GM19468 (cell line): Measurements from ENCODE around the gene MRPS27.

Experiments used
- ATAC-seq: cut with Tn5 transposase; IDR thresholded peaks from one replicate; pipeline ENCODE4 v1.9.1; 2021; ENCODE audit warnings: mild to moderate bottlenecking, moderate library complexity, moderate number of reproducible peaks; ENCODE audit not compliant: unreplicated experiment; ENCODE audit errors: extremely low read depth

MRPS27 gene

GRCh38 chr5:72237879-72238278, 82.2 kb downstream of the MRPS27 start:
- ATAC-seq, result no peak

DNA sequence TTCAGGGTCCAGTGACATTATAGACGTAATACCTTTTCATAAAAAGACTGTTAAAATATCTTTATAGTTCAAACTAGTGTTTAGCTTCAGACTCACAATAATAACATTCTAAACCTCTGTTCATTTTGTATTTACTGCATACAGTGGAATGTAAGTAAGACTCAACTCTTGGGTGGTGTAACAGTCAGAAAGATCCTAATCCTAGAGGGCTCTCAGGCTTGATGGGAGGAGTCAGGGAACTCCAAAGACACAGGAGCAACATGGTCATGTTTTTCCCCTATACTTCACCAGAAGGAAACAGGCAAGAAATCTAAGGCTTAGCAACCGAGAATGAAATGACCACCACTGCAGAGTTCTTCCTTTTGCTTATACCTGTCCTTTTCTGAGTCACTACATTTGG, 82.6 kb downstream of the MRPS27 start:
- no peak for ATAC-seq

- ATAC-seq, result no peak
Measured at GRCh38 chr5:72235725-72236124, 84.3 kb downstream of the MRPS27 start.

DNA sequence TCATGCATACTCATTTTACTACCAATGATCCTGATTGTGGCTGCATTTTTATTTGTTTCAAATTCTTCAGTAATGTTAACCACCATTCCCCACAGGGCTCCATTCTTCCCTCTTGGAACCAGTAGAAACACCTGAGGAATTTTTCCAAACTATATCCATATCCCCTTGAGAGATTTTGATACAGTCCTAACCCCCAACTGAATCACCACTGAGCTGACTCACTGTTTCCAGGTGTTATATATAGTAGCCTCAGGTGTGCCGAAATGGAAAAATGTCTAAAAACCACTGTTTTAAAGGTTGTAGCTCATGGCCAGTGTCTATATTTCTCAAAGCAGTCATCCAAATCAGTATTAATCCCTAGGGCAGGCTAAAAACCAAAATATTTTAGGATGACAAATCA, 85.2 kb downstream of the MRPS27 start:
- no peak for ATAC-seq

DNA sequence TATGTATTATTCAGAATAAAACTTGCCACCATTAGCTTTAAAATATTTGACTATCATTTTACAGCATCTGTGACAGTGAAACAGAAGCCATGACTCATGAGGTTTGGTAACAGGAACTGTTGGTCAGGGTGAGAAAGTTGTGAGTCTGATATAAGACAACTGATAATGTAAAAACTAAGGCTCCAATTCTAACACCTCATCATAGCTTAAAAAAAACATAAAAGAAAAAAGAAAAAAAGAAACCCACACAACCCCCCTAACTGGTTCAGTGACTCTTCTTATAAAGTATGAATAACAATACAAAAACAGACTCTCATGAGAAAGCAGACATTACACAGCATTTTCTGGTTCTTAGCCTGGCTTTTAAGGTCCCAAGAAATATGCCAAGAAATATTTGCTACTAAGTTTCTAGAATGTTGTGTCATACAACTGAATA, 85.8 kb downstream of the MRPS27 start:
- no peak for ATAC-seq

GRCh38 chr5:72233835-72234234, 86.2 kb downstream of the MRPS27 start:
- ATAC-seq, result no peak

- ATAC-seq, result no peak
Measured at GRCh38 chr5:72232838-72233237, 87.2 kb downstream of the MRPS27 start.

- no peak for ATAC-seq
Measured at GRCh38 chr5:72231991-72232703, 87.9 kb downstream of the MRPS27 start.

DNA sequence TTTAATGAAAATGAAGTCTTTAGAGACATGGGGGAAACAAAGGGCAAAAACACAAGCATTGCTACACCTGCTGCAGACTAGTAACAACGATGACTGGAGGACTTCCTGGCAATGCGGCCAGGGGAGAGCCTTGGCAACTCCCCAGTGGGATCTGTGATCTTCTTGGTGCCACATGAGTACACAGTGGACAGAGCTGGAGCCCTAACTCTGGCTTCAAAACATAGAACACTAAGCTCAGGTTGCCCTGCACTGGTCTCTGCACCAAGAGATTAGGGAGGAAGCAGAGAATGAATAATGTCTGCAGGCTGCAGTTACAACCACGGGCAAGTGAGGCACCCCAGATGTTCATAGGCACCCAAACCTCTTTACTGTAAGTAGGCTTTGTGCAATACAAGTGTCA, 91.1 kb downstream of the MRPS27 start:
- no peak for ATAC-seq

DNA sequence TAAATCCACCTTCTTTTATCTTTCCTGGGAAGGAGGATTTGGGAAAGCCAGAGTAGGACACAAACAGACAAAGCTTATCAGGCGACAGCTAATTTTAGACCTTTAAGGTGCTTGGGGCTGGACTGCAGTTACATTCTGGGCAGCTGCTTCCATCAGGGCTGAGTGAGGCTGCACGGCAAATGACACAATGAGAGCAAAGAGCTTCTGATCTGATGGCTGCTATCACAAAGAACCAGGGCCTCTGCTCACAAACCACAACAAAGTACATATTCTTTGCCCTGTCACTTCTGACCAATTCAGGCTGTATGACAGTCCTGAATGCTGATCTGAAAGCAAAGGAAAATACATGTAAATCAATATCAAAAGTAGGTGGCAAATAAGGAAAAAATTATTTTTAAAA, 93.1 kb downstream of the MRPS27 start:
- no peak for ATAC-seq

GRCh38 chr5:72225741-72226140, 94.3 kb downstream of the MRPS27 start:
- ATAC-seq, result no peak

DNA sequence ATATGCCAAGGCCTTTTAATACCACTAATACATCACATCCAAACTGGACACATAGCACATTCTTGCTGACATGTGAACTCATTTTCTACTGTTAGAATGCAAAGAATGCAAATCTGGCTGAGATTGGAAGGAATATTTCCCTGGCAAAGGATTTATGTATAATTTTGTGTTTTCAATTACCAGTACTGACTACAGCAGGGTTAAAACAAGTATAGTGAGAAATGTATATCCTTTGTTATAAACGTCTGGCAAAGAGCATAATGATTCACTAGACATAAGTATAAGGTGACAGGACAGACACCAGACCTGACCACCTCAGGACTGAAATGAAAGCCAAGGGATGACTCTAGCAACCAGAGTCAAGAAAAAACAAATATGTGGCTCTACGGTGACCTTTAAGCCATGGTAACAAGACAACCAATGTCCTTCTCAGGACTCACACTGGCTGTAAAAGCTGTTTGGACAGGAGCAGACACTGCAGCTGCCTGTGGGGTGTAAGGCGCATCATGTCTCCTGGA, 95.0 kb downstream of the MRPS27 start:
- ATAC-seq, result no peak

GRCh38 chr5:72223371-72223770, 96.7 kb downstream of the MRPS27 start:
- no peak for ATAC-seq

- no peak for ATAC-seq
Measured at GRCh38 chr5:72222521-72222920, 97.5 kb downstream of the MRPS27 start.

DNA sequence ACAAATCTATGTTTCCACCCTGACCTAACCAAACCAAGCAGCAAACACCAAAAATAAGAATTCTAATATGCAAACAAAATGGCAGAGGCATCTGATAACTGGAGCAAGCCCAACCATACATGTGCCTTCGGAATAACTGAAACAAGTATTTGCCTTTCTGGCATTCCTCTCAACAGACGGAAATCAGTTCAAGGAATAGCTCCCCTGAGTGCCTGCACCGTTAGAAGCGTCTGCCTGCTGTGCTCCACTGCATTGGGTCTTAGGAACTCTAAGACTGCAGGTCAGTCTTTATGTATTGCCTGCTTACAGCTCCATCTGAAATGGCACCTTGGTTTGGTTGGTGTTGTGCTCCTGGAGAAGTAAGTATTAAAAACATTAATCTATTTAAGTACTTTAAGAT, 98.5 kb downstream of the MRPS27 start:
- no peak for ATAC-seq

- ATAC-seq, result no peak
Measured at GRCh38 chr5:72221099-72221498, 98.9 kb downstream of the MRPS27 start.

DNA sequence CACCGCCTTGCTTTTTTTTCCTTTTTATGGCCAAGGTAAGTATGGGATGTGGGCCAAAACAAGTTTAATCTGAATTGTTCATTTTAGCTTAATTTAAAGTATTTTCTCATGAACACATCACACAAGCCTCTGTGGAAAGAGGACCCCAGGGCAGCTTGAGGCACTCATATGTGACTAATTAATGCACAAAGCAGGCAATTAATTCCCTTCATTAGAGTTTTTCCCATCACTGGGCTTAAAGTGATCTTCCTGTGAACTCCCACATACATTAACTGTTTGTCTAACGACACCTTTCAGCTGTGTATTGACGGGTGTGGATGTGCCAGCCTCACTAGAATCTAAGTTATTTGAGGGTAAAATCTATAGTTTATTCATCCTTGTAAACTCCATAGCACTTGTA, 103.3 kb downstream of the MRPS27 start:
- no peak for ATAC-seq

GRCh38 chr5:72214168-72214567, 105.9 kb downstream of the MRPS27 start:
- ATAC-seq, result no peak

- ATAC-seq, result no peak
Measured at GRCh38 chr5:72213482-72213881, 106.6 kb downstream of the MRPS27 start.

DNA sequence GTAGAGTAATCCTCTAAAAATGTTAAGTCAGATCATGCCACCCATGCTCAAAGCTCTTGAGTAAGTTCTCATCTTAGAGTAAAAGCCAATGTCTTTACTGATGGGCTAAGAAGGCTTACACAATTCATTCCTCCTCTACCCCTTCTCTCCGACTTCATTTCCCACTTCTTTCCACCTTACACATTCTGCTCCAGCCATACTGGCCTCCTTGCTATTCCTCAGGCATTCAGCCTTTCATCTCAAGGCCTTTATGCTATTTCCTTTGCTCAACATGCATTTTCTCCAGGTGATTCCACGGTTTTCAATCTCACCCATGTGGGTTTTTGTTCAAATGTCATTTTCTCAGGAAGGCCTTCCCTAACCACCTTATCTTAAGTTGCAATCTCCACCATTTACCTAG, 107.9 kb downstream of the MRPS27 start:
- ATAC-seq, result no peak

- no peak for ATAC-seq
Measured at GRCh38 chr5:72210888-72211678, 109.0 kb downstream of the MRPS27 start.
